K562 (cell line): ENCODE results near the gene ANKLE2. TPM values are rescaled to one million over a fixed set of nuclear protein-coding genes. Genes with fewer than 3 reads are reported as not detected.

Experiments used
- ARID3A ChIP-seq: IDR thresholded peaks from 2 replicates; pipeline ENCODE4 v1.6.1; 2012; ENCODE audit warnings: low read depth, low read length, improper control_type of control experiment, borderline replicate concordance
- CC2D1A ChIP-seq: fragments of 450-650 bp; IDR thresholded peaks from 2 replicates; pipeline ENCODE4 v1.6.1; 2017; ENCODE audit warnings: mild to moderate bottlenecking
- ESRRA ChIP-seq: fragments of 450-650 bp; IDR thresholded peaks from 2 replicates; pipeline ENCODE4 v1.6.1; 2014; ENCODE audit warnings: low read depth, mild to moderate bottlenecking, moderate library complexity, borderline replicate concordance
- FOXM1 ChIP-seq, 2 experiments: fragments of 450-650 bp in 1 of 2; sonication (generic) in 1 of 2; formaldehyde crosslinking in 1 of 2; IDR thresholded peaks; 2 replicates each; pipeline versions ENCODE4 v1.6.1 to v1.9.0; 2017 to 2022; ENCODE audit warnings: low read depth in 2 of 2, mild to moderate bottlenecking in 2 of 2, missing genetic modification reagents in 1 of 2, moderate library complexity in 1 of 2
- FUS ChIP-seq: fragments of 200-400 bp; formaldehyde crosslinking; optimal IDR thresholded peaks from 2 replicates; pipeline ENCODE3; 2017; ENCODE audit warnings: low read depth, low read length
- GABPB1 ChIP-seq: sonication (generic); formaldehyde crosslinking; IDR thresholded peaks from 2 replicates; pipeline ENCODE4 v1.8.0; 2022; ENCODE audit warnings: mild to moderate bottlenecking, missing genetic modification reagents
- GATA2 ChIP-seq: sonication (generic); formaldehyde crosslinking; IDR thresholded peaks from 2 replicates; pipeline ENCODE4 v1.4.0; 2020; ENCODE audit warnings: mild to moderate bottlenecking, missing genetic modification reagents
- HDAC2 ChIP-seq: fragments of 450-650 bp; IDR thresholded peaks from 2 replicates; pipeline ENCODE4 v1.6.1; 2016; ENCODE audit warnings: mild to moderate bottlenecking
- ILK ChIP-seq: fragments of 450-650 bp; IDR thresholded peaks from 2 replicates; pipeline ENCODE4 v1.6.1; 2016; ENCODE audit warnings: missing genetic modification characterization, low read depth, mild to moderate bottlenecking, missing compliant biosample characterization, moderate library complexity, borderline replicate concordance
- JUND ChIP-seq, 2 experiments: IDR thresholded peaks; 2 replicates in 1 of 2; 3 replicates in 1 of 2; pipeline ENCODE4 v1.6.1; 2011; ENCODE audit warnings: borderline replicate concordance in 2 of 2, low read depth in 2 of 2, low read length in 2 of 2, improper control_type of control experiment in 1 of 2, missing biosample characterization in 1 of 2, missing genetic modification characterization in 1 of 2, missing genetic modification reagents in 1 of 2
- KLF1 ChIP-seq: fragments of 450-650 bp; IDR thresholded peaks from 2 replicates; pipeline ENCODE4 v1.6.1; 2016; ENCODE audit warnings: missing genetic modification characterization, missing compliant biosample characterization
- L3MBTL2 ChIP-seq: fragments of 450-650 bp; IDR thresholded peaks from 2 replicates; pipeline ENCODE4 v1.6.1; 2016; ENCODE audit warnings: mild to moderate bottlenecking, moderate library complexity
- MCM3 ChIP-seq: fragments of 450-650 bp; IDR thresholded peaks from 2 replicates; pipeline ENCODE4 v1.6.1; 2016
- MIER1 ChIP-seq: fragments of 450-650 bp; IDR thresholded peaks from 2 replicates; pipeline ENCODE4 v1.6.1; 2016; ENCODE audit warnings: antibody characterized with exemption, mild to moderate bottlenecking, low read depth
- MTA3 ChIP-seq: fragments of 450-650 bp; formaldehyde crosslinking; IDR thresholded peaks from 2 replicates; pipeline ENCODE4 v1.6.1; 2017; ENCODE audit warnings: mild to moderate bottlenecking, borderline replicate concordance
- NFATC3 ChIP-seq: fragments of 450-650 bp; IDR thresholded peaks from 2 replicates; pipeline ENCODE4 v1.6.1; 2017; ENCODE audit warnings: mild to moderate bottlenecking
- NFXL1 ChIP-seq: fragments of 450-650 bp; formaldehyde crosslinking; IDR thresholded peaks from 2 replicates; pipeline ENCODE4 v1.4.0; 2021; ENCODE audit warnings: mild to moderate bottlenecking
- RNF2 ChIP-seq: sonication (generic); IDR thresholded peaks from 2 replicates; pipeline ENCODE4 v1.6.1; 2016
- SIN3A ChIP-seq, 2 experiments: fragments of 150-350 bp in 1 of 2; IDR thresholded peaks; 2 replicates each; pipeline ENCODE4 v1.6.1; 2011 to 2016; ENCODE audit warnings: borderline replicate concordance in 2 of 2, low read depth in 2 of 2, low read length in 2 of 2, mild to moderate bottlenecking in 2 of 2, moderate library complexity in 2 of 2; ENCODE audit not compliant: control insufficient read depth in 1 of 2
- SMARCC2 ChIP-seq: fragments of 450-650 bp; IDR thresholded peaks from 2 replicates; pipeline ENCODE4 v1.6.1; 2017; ENCODE audit warnings: antibody characterized with exemption, moderate library complexity, mild to moderate bottlenecking, low read depth
- TAF7 ChIP-seq: fragments of 450-650 bp; IDR thresholded peaks from 2 replicates; pipeline ENCODE4 v1.6.1; 2016; ENCODE audit warnings: missing genetic modification characterization, missing compliant biosample characterization
- TAL1 ChIP-seq: fragments of 450-650 bp; IDR thresholded peaks from 2 replicates; pipeline ENCODE4 v1.6.1; 2016; ENCODE audit warnings: mild to moderate bottlenecking
- TEAD2 ChIP-seq: fragments of 450-650 bp; IDR thresholded peaks from 2 replicates; pipeline ENCODE4 v1.6.1; 2016; ENCODE audit warnings: missing genetic modification characterization, control low read depth, missing compliant biosample characterization
- ZMIZ1 ChIP-seq, 2 experiments: fragments of 150-350 bp in 1 of 2; IDR thresholded peaks; 2 replicates each; pipeline ENCODE4 v1.6.1; 2012 to 2016; ENCODE audit warnings: low read depth in 2 of 2, low read length in 2 of 2, mild to moderate bottlenecking in 1 of 2, moderate library complexity in 1 of 2
- ZNF584 ChIP-seq: fragments of 200-800 bp; sonication (Bioruptor generic); IDR thresholded peaks from 2 replicates; pipeline ENCODE4 v1.6.1; 2016; ENCODE audit warnings: low read depth, mild to moderate bottlenecking, missing genetic modification characterization, missing compliant biosample characterization
- polyA plus RNA-seq, 8 experiments: library from polyadenylated mRNA; depleted of rRNA in 4 of 8; stranded (reverse) in 5 of 8; unstranded in 3 of 8; fragments of >200 nt; fragmentation: Nextera tagmentation in 2 of 8; fragmentation: Illumina TruSeq in 1 of 8; extraction: Ambion mirVana in 2 of 8; extraction: Trizol in 1 of 8; gene quantifications; 2 replicates each; pipeline versions ENCODE4 v1.2.1 to v1.2.3, GENCODE V29; 2011 to 2014; ENCODE audit warnings: inconsistent platforms in 1 of 8, missing spikeins in 1 of 8
- total RNA-seq, 7 experiments: library from RNA; depleted of rRNA in 6 of 7; stranded (reverse); fragments of >200 nt in 6 of 7; fragmentation: Illumina TruSeq in 2 of 7; extraction: Trizol in 2 of 7; gene quantifications; 2 replicates each; pipeline versions ENCODE4 v1.2.1 to v1.2.3, GENCODE V29; 2011 to 2021; ENCODE audit warnings: low replicate concordance in 1 of 7

The ANKLE2 gene
- total and polyA plus RNA-seq, 9 of the 15 experiments (the other 6 are each of a cell fraction or from before 2014, with no cell fraction given) = 3.2 to 57.7 (median 45.6) TPM

DNA sequence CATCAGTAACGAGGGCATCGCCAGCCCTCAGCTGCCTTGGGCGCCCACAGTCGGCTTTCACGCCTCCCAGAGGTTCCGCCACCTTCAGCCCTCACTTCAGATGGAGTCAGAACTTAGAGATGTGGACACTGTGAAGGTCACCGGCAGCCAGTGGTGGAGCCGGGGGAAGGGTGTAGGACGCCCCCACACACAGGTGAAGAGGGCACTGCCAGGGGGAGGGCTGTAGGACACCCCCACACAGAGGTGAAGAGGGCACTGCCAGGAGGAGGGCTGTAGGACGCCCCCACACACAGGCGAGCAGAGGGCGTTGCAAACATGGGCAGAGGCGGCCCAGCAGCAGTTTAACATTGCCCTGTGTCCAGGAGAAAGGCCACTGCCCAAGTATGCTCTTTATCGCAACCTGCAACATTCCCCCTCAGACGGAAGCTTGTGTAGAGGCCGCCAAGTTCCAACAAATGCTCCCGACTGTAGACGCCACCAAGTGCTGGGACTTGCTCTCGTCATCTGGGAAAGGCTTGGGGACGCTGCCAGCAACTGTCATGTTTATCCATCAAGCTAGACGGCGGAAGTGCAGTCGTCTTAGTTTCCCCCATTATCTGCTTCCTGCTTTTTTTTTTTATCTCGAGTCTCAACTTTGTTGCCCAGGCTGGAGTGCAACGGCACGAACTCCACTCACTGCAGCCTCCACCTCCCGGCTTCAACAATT lies 4.9 kb upstream of the ANKLE2 start (continued):
- TF ChIP-seq RNF2 (no peak), SIN3A (IDR thresholded peaks at IDR 0.05; ENCODE audit: borderline replicate concordance in 2 of 2, control insufficient read depth in 1 of 2, low read depth in 2 of 2, low read length in 2 of 2) (no peak), HDAC2 (0 out of 2 replicates have a peak, but pooled peaks have one; percentile 23), MTA3 (no peak), GATA2 (CRISPR knock-in tag) (no peak), TAL1 (no peak), KLF1 (tag) (no peak), MIER1 (no peak), FOXM1 (IDR thresholded peaks at IDR 0.05; ENCODE audit: low read depth) (no peak), FOXM1 (CRISPR knock-in tag; IDR thresholded peaks at IDR 0.05; ENCODE audit: low read depth) (no peak), GABPB1 (no peak; the same call in 1 of the 2 replicates), TAF7 (no peak), MCM3 (no peak), TEAD2 (tag) (no peak), FUS (no peak), SMARCC2 (no peak), NFXL1 (CRISPR knock-in tag) (no peak), JUND (IDR thresholded peaks at IDR 0.05; ENCODE audit: borderline replicate concordance, low read depth, low read length) (peak; percentile 15; the same call in 1 of the 2 replicates), JUND (tag; IDR thresholded peaks at IDR 0.05; ENCODE audit: borderline replicate concordance, low read depth, low read length) (no peak; the same call in 2 of the 3 replicates), ZMIZ1 (IDR thresholded peaks at IDR 0.05; ENCODE audit: low read depth in 2 of 2, low read length in 2 of 2) (no peak), ILK (tag) (no peak), CC2D1A (no peak), NFATC3 (no peak), L3MBTL2 (no peak), ARID3A (no peak), ESRRA (no peak), ZNF584 (CRISPR knock-in tag) (no peak)
